CD4-positive, alpha-beta T cell treated with Interleukin-12 subunit alpha and Interleukin-12 subunit beta, for 1 hour (primary cell): ENCODE measurements around the gene AP4S1.
"Not testable (repeated sequence)": the region's sequence is repeated elsewhere in the genome, so short reads cannot be mapped to it uniquely, and the experiment has no call there.

Experiments used
- DNase-seq: peaks from one replicate; pipeline ENCODE4 v3.0.0-alpha.2; 2020

AP4S1 gene

GRCh38 chr14:31045501-31046080 lies 20.1 kb downstream of the AP4S1 start:
- no peak for DNase-seq

GRCh38 chr14:31047503-31047902 lies 22.1 kb downstream of the AP4S1 start:
- DNase-seq: no peak

- no peak for DNase-seq
Observed at GRCh38 chr14:31051023-31051422, 25.6 kb downstream of the AP4S1 start.

GRCh38 chr14:31051511-31051910 lies 26.1 kb downstream of the AP4S1 start:
- DNase-seq: no peak

GRCh38 chr14:31052905-31053586 lies 27.6 kb downstream of the AP4S1 start:
- not testable (repeated sequence) for DNase-seq

- no peak for DNase-seq
Observed at GRCh38 chr14:31057035-31057434, 31.6 kb downstream of the AP4S1 start.

- no peak for DNase-seq
Observed at GRCh38 chr14:31057701-31058364, 32.4 kb downstream of the AP4S1 start.

- DNase-seq: no peak
Observed at GRCh38 chr14:31059152-31059924, 33.9 kb downstream of the AP4S1 start.

GRCh38 chr14:31060253-31060875 lies 34.9 kb downstream of the AP4S1 start:
- no peak for DNase-seq

GRCh38 chr14:31062908-31063307 lies 37.5 kb downstream of the AP4S1 start:
- DNase-seq: not testable (repeated sequence)

- no peak for DNase-seq
Observed at GRCh38 chr14:31068235-31068634, 42.8 kb downstream of the AP4S1 start.

GRCh38 chr14:31069343-31069742 lies 43.9 kb downstream of the AP4S1 start:
- no peak for DNase-seq

- no peak for DNase-seq
Observed at GRCh38 chr14:31070431-31070830, 45.0 kb downstream of the AP4S1 start.

GRCh38 chr14:31071151-31071550 lies 45.7 kb downstream of the AP4S1 start:
- no peak for DNase-seq

GRCh38 chr14:31075144-31075543 lies 49.7 kb downstream of the AP4S1 start:
- DNase-seq: no peak

- DNase-seq: no peak
Observed at GRCh38 chr14:31078766-31079165, 53.3 kb downstream of the AP4S1 start.

- no peak for DNase-seq
Observed at GRCh38 chr14:31080056-31080455, 54.6 kb downstream of the AP4S1 start.

GRCh38 chr14:31080484-31080883 lies 55.0 kb downstream of the AP4S1 start:
- no peak for DNase-seq

- no peak for DNase-seq
Observed at GRCh38 chr14:31083781-31084180, 58.3 kb downstream of the AP4S1 start.

GRCh38 chr14:31084385-31084784 lies 58.9 kb downstream of the AP4S1 start:
- no peak for DNase-seq

GRCh38 chr14:31085027-31085426 lies 59.6 kb downstream of the AP4S1 start:
- DNase-seq: no peak

- not testable (repeated sequence) for DNase-seq
Observed at GRCh38 chr14:31086466-31086865, 61.0 kb downstream of the AP4S1 start.
